Endodermal cell (in vitro differentiated cells): Measurements from ENCODE around the gene JMJD6. TPM values are rescaled to one million over a fixed set of nuclear protein-coding genes. Genes with fewer than 3 reads are reported as not detected.

ENCODE experiments used
- DNase-seq: peaks from one replicate; pipeline ENCODE4 v3.0.0-alpha.2; 2017
- H3K27ac ChIP-seq: 2 replicates; pipeline ENCODE4 v1.5.1; 2013; ENCODE audit warnings: mild to moderate bottlenecking, low read depth, low read length, moderate library complexity
- H3K27me3 ChIP-seq: 2 replicates; pipeline ENCODE4 v1.6.1; 2013; ENCODE audit warnings: mild to moderate bottlenecking, low read length, moderate library complexity; ENCODE audit not compliant: insufficient read depth, control insufficient read depth, poor library complexity, severe bottlenecking
- H3K36me3 ChIP-seq: 2 replicates; pipeline ENCODE4 v1.7.0; 2013; ENCODE audit warnings: mild to moderate bottlenecking, low read length, moderate library complexity; ENCODE audit not compliant: control insufficient read depth, insufficient read depth
- H3K4me1 ChIP-seq: one replicate; pipeline ENCODE4 v1.7.0; 2013; ENCODE audit warnings: low read length; ENCODE audit not compliant: control insufficient read depth, insufficient read depth
- H3K4me3 ChIP-seq: 2 replicates; pipeline ENCODE4 v1.5.1; 2013; ENCODE audit warnings: mild to moderate bottlenecking, low read length, moderate library complexity
- H3K9ac ChIP-seq: 2 replicates; pipeline ENCODE4 v1.6.1; 2013; ENCODE audit warnings: mild to moderate bottlenecking, low read length, moderate library complexity; ENCODE audit not compliant: poor library complexity, severe bottlenecking; ENCODE audit errors: extremely low read depth
- H3K9me3 ChIP-seq: 2 replicates; pipeline ENCODE4 v1.6.1; 2013; ENCODE audit warnings: mild to moderate bottlenecking, low read length, moderate library complexity; ENCODE audit not compliant: control insufficient read depth
- H3K27ac Mint-ChIP-seq: 2 replicates; pipeline ENCODE4 v1.8.0; 2020; ENCODE audit warnings: mixed read lengths
- H3K27me3 Mint-ChIP-seq: 2 replicates; pipeline ENCODE4 v1.8.0; 2021; ENCODE audit warnings: mild to moderate bottlenecking, mixed read lengths; ENCODE audit not compliant: insufficient read depth
- H3K36me3 Mint-ChIP-seq: 2 replicates; pipeline ENCODE4 v1.8.0; 2020; ENCODE audit warnings: low read depth, mixed read lengths
- H3K4me1 Mint-ChIP-seq: 2 replicates; pipeline ENCODE4 v1.8.0; 2020; ENCODE audit warnings: mixed read lengths
- H3K4me3 Mint-ChIP-seq: 2 replicates; pipeline ENCODE4 v1.8.0; 2020; ENCODE audit warnings: mild to moderate bottlenecking, moderate library complexity, mixed read lengths
- H3K9me3 Mint-ChIP-seq: 2 replicates; pipeline ENCODE4 v1.8.0; 2020; ENCODE audit warnings: mild to moderate bottlenecking, mixed read lengths
- WGBS, 2 experiments: methylation state at CpG; one replicate each; pipeline versions ENCODE4 v1.1.5 to v1.1.7; 2013; ENCODE audit warnings: missing lambda C conversion rate in 2 of 2, mixed read lengths in 1 of 2; ENCODE audit not compliant: insufficient coverage in 1 of 2, insufficient read length in 1 of 2; 5-methylcytosine and 5-hydroxymethylcytosine counted together
- total RNA-seq, 2 donors: library from RNA; stranded (reverse); fragmentation: NEBNext Ultra II Directional in 1 of 2; extraction: Animal tissue kit (Norgen Biotek cat#: 25700) in 1 of 2; gene quantifications; 2 replicates in 1 of 2; 3 replicates in 1 of 2; pipeline ENCODE4 v1.2.1, GENCODE V29; 2021
- TF ChIP-seq, protein P1 (sequence below): fragments of 200-600 bp; sonication (generic); conservative IDR thresholded peaks from 2 replicates; pipeline ENCODE4 v1.5.0; 2021; ENCODE audit warnings: antibody characterized with exemption, mild to moderate bottlenecking

The JMJD6 gene
- total RNA-seq, 2 donors from 2014 or later = 17.0 to 20.3 TPM

- 95 to 96% methylated on average over 9 to 11 of the region's 11 CpGs for WGBS, 2 experiments
- H3K27me3 Mint-ChIP-seq = no peaks in the 10 kb centered on the region
- H3K4me1 ChIP-seq = no peaks in the 10 kb centered on the region
- peaks cover 7% of the 10 kb centered on the region for H3K4me1 Mint-ChIP-seq
- H3K36me3 Mint-ChIP-seq = peaks cover 8% of the 10 kb centered on the region
- no peaks in the 10 kb centered on the region for H3K27me3 ChIP-seq
- H3K9me3 ChIP-seq = no peaks in the 10 kb centered on the region
- H3K27ac Mint-ChIP-seq = peak overlapping the region; percentile 85
- H3K9ac ChIP-seq = no peak overlapping the region
- H3K36me3 ChIP-seq = peaks cover 1% of the 10 kb centered on the region
- H3K4me3 Mint-ChIP-seq = no peak overlapping the region
- H3K4me3 ChIP-seq = no peak overlapping the region
- H3K27ac ChIP-seq = no peak overlapping the region
- H3K9me3 Mint-ChIP-seq = no peaks in the 10 kb centered on the region
- TF ChIP-seq, protein P1, sequence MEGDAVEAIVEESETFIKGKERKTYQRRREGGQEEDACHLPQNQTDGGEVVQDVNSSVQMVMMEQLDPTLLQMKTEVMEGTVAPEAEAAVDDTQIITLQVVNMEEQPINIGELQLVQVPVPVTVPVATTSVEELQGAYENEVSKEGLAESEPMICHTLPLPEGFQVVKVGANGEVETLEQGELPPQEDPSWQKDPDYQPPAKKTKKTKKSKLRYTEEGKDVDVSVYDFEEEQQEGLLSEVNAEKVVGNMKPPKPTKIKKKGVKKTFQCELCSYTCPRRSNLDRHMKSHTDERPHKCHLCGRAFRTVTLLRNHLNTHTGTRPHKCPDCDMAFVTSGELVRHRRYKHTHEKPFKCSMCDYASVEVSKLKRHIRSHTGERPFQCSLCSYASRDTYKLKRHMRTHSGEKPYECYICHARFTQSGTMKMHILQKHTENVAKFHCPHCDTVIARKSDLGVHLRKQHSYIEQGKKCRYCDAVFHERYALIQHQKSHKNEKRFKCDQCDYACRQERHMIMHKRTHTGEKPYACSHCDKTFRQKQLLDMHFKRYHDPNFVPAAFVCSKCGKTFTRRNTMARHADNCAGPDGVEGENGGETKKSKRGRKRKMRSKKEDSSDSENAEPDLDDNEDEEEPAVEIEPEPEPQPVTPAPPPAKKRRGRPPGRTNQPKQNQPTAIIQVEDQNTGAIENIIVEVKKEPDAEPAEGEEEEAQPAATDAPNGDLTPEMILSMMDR = no peak
- DNase-seq = no peak
These were observed 38.2 kb downstream of the JMJD6 start for GRCh38 chr17:76688165-76688622.

DNA sequence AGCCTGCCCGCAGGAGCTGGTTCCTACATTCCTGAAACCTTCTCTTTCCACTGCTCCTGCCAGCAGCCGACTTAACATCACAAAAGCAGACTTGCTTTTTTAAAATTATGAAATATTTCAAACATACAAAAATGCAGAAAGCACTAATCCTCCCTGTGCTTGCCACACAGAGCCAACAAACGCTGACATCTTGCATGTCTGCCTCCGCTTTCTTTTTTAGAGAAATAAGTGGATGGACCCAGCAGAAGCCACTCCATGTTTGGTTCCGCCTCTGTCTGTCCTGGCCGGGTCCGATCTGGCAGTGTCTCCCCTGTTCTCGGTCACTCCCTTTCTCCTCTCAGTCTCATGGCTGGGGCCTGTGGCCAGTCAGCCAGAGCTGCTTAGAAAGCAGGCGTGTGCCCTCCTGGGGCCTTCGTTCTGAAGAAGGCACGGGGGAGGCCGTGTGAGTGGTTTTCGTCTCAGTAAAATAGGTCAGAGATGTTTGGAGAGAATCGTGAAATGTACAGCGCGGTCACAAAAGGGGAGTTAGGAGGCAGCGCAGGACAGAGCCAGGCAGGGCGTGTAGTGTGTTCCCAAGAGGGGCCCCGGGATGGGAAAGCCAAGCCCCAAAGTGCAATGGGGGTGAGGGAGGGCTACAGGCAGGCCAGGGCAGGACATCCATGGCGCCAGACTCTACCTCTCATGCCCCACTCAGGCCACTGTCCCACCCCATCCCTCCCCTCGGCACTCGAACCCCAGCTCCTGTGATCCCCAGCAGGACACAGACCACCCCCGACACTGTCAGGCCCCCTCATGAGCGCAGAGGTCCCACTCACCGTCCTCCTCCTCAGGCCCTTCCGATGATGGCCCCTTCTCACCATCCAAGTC, 38.9 kb downstream of the JMJD6 start:
- Mint-ChIP-seq H3K27ac (peak overlapping the region; percentile 85), H3K4me3 (no peak overlapping the region), H3K27me3 (no peaks in the 10 kb centered on the region), H3K36me3 (peaks cover 8% of the 10 kb centered on the region), H3K4me1 (peaks cover 7% of the 10 kb centered on the region), H3K9me3 (no peaks in the 10 kb centered on the region)
- Histone ChIP-seq H3K4me1 (no peaks in the 10 kb centered on the region), H3K9ac (no peak overlapping the region), H3K27me3 (no peaks in the 10 kb centered on the region), H3K36me3 (peaks cover 4% of the 10 kb centered on the region), H3K9me3 (no peaks in the 10 kb centered on the region), H3K4me3 (no peak overlapping the region), H3K27ac (no peak overlapping the region)
- no peak for DNase-seq
- 79 to 89% methylated on average over 13 to 26 of the region's 26 CpGs for WGBS, 2 experiments
- TF ChIP-seq, protein P1 = no peak

GRCh38 chr17:76686538-76687297, 39.7 kb downstream of the JMJD6 start:
- peaks cover 7% of the 10 kb centered on the region for H3K36me3 ChIP-seq
- TF ChIP-seq, protein P1 = no peak
- H3K4me3 ChIP-seq = no peak overlapping the region
- no peak overlapping the region for H3K27ac ChIP-seq
- peaks cover 11% of the 10 kb centered on the region for H3K36me3 Mint-ChIP-seq
- H3K9ac ChIP-seq = no peak overlapping the region
- DNase-seq = no peak
- no peaks in the 10 kb centered on the region for H3K4me1 ChIP-seq
- peaks cover 7% of the 10 kb centered on the region for H3K4me1 Mint-ChIP-seq
- no peak overlapping the region for H3K27ac Mint-ChIP-seq
- 90 to 91% methylated on average over 9 to 15 of the region's 15 CpGs for WGBS, 2 experiments
- no peaks in the 10 kb centered on the region for H3K27me3 ChIP-seq
- H3K27me3 Mint-ChIP-seq = no peaks in the 10 kb centered on the region
- no peak overlapping the region for H3K4me3 Mint-ChIP-seq
- no peaks in the 10 kb centered on the region for H3K9me3 ChIP-seq
- H3K9me3 Mint-ChIP-seq = no peaks in the 10 kb centered on the region
